ENCODE measurements around the gene PPP2R2C.

DNA sequence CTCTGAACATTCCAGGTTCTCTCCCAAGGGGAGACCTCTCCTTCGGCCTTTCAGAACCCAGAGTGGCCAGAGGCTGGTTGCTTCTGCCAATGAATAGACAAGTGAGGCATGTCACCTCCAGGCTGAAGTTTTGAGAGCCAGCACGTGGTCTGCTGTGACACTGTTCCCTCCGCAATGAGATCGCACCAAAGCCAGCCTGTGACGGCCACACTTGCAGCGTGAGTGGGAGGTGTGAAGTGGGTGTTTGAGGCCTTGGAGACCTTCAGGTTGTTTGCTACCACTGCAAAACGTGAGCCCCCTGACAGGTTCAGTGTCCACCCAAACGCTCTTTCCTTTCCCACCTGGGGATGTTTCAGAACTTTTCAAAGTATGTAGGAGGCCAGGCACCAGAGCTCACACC is 121.8 kb downstream of the PPP2R2C start:
- TF ChIP-seq, protein P1, sequence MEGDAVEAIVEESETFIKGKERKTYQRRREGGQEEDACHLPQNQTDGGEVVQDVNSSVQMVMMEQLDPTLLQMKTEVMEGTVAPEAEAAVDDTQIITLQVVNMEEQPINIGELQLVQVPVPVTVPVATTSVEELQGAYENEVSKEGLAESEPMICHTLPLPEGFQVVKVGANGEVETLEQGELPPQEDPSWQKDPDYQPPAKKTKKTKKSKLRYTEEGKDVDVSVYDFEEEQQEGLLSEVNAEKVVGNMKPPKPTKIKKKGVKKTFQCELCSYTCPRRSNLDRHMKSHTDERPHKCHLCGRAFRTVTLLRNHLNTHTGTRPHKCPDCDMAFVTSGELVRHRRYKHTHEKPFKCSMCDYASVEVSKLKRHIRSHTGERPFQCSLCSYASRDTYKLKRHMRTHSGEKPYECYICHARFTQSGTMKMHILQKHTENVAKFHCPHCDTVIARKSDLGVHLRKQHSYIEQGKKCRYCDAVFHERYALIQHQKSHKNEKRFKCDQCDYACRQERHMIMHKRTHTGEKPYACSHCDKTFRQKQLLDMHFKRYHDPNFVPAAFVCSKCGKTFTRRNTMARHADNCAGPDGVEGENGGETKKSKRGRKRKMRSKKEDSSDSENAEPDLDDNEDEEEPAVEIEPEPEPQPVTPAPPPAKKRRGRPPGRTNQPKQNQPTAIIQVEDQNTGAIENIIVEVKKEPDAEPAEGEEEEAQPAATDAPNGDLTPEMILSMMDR (IDR thresholded peaks at IDR 0.05), result no peak
- no peak for TF ChIP-seq POLR2A (IDR thresholded peaks at IDR 0.05)
- TF ChIP-seq POLR2AphosphoS5 (IDR thresholded peaks at IDR 0.05), result no peak
